NB4 (cell line): ENCODE measurements around the gene ST6GALNAC1.

Experiments
- CTCF ChIP-seq: IDR thresholded peaks from one replicate; pipeline ENCODE4 v1.5.1; 2012; ENCODE audit warnings: low read depth, low read length
- MAX ChIP-seq: IDR thresholded peaks from 2 replicates; pipeline ENCODE4 v1.6.1; 2011; ENCODE audit warnings: low read depth, low read length
- MYC ChIP-seq: IDR thresholded peaks from 2 replicates; pipeline ENCODE4 v1.6.1; 2011; ENCODE audit warnings: low read depth, low read length
- POLR2A ChIP-seq: IDR thresholded peaks from 2 replicates; pipeline ENCODE4 v1.6.1; 2011; ENCODE audit warnings: mild to moderate bottlenecking; ENCODE audit not compliant: insufficient read length; ENCODE audit errors: extremely low read depth

- no peak for TF ChIP-seq POLR2A
- TF ChIP-seq CTCF, result no peak
- TF ChIP-seq MAX, result no peak
- no peak for TF ChIP-seq MYC
These were observed 57.6 kb downstream of the ST6GALNAC1 start, which contains the start of gene ST6GALNAC2 for GRCh38 chr17:76585649-76586593.
